Inflammatory macrophage treated with lipopolysaccharide for 4 hours (primary cell): Measurements from ENCODE around the gene AKR7A2.
"Not testable (repeated sequence)": the region's sequence is repeated elsewhere in the genome, so short reads cannot be mapped to it uniquely, and the experiment has no call there.

Experiments used
- DNase-seq: peaks from one replicate; pipeline ENCODE4 v3.0.0-alpha.2; 2020

AKR7A2 gene

GRCh38 chr1:19257178-19257914, 54.6 kb downstream of the AKR7A2 start:
- peak; percentile 94 for DNase-seq

GRCh38 chr1:19256301-19256700, 55.6 kb downstream of the AKR7A2 start:
- DNase-seq = not testable (repeated sequence)

- DNase-seq = no peak
Measured at GRCh38 chr1:19255288-19255687, 56.7 kb downstream of the AKR7A2 start.

GRCh38 chr1:19254416-19254815, 57.5 kb downstream of the AKR7A2 start:
- DNase-seq = no peak
